HG02798 (cell line): Measurements from ENCODE around the gene DDX49.

Experiments used
- ATAC-seq: cut with Tn5 transposase; IDR thresholded peaks from one replicate; pipeline ENCODE4 v1.9.1; 2021; ENCODE audit warnings: mild to moderate bottlenecking; ENCODE audit not compliant: unreplicated experiment, poor library complexity

The DDX49 gene, protein sequence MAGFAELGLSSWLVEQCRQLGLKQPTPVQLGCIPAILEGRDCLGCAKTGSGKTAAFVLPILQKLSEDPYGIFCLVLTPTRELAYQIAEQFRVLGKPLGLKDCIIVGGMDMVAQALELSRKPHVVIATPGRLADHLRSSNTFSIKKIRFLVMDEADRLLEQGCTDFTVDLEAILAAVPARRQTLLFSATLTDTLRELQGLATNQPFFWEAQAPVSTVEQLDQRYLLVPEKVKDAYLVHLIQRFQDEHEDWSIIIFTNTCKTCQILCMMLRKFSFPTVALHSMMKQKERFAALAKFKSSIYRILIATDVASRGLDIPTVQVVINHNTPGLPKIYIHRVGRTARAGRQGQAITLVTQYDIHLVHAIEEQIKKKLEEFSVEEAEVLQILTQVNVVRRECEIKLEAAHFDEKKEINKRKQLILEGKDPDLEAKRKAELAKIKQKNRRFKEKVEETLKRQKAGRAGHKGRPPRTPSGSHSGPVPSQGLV

DNA sequence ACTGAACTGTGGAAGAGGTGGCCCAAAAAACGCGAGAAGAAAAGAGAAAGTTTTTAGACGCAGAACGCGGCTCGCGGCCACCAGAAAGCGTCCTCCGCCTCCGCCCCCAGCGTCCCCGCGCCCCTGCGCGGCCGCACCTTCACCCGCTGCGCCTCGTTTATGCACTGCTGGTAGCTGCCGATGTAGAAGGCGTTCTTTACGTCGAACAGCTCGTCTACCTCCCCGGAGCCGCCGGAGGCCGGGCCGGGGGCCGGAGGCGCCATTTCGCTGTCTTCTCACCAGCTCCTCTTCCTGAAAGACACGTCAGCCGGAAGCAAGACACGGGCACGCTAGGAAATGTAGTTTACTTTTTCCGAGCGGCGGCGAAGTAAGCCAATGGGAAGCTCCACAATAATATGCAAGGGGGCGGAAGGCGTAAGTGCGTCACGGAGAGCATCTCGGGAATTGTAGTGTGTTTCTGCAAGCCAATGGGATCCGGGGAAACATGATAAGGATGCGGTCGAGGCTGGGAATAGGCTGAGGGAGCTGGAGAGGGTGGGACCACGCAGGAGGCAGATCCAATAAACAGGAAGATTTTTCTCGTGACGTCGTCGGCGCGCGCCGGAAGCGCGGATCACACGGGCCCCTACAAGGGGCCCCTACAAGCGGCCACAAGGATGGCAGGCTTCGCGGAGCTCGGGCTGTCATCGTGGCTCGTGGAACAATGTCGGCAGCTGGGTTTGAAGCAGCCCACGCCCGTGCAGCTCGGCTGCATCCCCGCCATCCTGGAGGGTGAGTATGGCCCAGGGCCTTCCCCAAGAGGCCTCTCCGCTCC lies at the start of gene DDX49, which contains the start of gene COPE:
Gene DDX49 (plus strand): TSS at position 630 of the 814 bp plus-strand sequence. CDS start 27 bp downstream, at position 657.
Gene COPE (minus strand): TSS at position 302 of the 814 bp plus-strand sequence. CDS start 39 bp downstream, at position 263.
- peak; percentile 96 for ATAC-seq

DNA sequence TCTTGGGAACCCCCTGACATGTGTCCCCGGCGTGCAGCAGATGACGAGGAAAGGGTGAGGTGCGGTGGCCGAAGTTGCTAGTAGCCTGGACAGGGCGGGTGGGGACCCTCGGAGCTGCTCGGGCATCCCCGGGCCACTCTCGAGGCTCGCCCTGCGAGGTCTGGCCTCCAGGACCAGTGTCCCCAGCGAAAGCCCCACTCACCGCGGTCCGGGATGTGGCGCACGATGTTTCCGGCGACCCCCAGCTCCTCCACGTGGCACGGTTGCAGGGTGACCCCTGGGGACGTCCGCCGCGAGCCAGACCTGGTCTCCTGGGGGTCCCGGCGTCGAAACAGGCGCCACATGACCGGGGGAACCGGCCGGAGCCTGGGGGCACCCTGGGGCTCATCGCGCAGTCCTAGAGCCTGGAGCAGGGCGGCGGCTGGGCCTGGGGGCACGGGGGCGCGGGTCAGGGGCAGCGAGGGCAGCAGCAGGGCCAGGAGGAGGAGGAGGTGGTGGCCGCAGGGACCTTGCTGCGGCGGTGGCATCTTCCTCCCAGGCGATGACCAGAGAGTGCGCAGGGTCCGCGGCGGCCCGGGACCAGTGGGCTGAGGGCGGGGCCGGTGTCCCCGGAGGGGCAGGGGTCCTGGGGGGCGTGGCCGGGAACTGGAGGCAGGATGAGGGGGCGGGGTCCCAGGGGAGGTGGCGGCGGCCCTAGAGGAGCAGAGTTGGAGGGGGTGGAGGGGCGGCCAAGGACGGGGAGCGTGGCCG lies 49.6 kb upstream of the DDX49 start:
- no peak for ATAC-seq

DNA sequence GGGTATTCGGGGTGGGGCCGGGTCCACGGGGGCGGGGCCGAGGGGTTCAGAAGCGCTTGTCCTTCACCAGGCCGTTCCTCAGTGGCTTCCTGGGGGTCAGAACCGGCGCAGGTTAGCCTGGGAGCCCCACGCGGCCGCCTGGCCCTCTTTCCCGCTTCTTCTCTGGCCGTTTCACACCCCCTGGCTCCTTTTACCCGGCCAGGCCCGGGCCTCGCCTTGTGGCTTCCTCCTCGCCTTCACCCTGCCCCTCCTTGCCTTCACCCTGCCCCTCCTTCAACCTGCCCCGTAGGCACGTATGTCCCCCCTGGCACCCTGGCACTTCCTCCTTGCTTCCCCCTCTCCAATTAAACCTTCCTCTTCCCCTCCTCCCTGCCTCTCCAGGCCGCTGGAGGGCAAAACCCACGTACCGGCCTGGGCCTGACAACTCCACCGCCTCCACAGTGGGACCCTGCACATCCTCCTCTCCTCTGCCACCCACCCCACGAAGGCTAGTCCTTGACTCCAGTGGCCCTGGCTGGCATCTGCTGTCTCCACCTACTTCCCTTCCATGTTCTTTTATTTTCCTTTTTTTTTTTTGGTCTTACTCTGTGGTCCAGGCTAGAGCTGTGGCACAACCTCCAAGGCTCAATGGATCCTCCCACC lies 48.9 kb upstream of the DDX49 start:
- ATAC-seq = no peak

DNA sequence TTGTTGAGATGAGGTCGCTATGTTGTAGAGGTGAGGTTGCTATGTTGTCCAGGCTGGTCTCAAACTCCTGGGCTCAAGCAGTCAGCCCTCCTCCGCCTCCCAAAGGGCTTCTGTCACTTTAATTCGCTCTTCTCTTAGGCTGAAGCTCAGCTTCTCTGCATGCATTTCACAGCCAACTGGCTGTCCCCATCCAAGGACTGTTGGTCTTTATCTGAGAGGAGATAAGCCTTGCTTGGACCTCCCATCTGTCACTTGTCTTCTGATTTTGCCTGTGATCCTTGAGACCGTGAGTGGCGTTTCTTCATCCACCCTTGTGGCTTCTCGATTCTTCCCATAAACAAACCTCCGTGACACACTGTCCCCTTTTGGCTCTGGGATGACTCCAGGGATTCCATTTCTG lies 48.0 kb upstream of the DDX49 start:
- ATAC-seq = no peak

DNA sequence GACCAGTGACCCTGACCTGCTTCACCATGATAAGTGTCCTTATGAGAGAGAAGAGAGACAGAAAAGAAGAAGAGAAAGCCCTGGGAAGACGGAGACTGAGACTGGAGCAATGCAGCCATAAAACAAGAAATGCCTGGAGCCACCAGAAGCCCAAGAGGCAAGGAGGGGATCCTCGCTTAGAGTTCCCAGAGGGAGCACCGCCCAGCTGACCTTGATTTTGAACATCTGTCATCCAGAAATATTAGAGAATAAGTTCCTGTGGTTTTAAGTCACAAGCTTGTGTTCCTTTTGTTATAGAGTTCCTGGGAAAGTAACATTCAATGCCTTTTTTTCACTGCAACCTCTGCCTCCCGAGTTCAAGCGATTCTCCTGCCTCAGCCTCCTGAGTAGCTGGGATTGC lies 43.8 kb upstream of the DDX49 start:
- ATAC-seq = no peak

DNA sequence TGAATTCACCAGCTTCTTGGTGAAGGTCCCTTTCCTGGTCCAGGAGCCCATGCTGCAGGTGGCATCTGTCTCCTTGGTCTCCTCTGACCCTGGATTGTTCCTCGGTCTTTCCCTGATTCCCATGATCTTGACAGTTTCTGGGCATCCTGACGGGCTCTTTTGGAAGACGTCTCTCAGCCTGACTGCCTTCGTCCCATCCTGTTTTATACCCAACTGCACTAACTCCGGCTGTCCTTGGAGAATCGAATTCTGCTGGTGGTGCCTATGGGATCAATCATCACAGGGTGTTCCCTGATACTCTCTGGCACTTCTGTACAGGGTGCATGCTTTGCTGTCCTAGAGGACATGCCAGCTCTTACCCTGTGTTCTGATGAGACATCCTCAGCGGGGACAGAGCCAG lies 42.6 kb upstream of the DDX49 start:
- ATAC-seq = no peak

DNA sequence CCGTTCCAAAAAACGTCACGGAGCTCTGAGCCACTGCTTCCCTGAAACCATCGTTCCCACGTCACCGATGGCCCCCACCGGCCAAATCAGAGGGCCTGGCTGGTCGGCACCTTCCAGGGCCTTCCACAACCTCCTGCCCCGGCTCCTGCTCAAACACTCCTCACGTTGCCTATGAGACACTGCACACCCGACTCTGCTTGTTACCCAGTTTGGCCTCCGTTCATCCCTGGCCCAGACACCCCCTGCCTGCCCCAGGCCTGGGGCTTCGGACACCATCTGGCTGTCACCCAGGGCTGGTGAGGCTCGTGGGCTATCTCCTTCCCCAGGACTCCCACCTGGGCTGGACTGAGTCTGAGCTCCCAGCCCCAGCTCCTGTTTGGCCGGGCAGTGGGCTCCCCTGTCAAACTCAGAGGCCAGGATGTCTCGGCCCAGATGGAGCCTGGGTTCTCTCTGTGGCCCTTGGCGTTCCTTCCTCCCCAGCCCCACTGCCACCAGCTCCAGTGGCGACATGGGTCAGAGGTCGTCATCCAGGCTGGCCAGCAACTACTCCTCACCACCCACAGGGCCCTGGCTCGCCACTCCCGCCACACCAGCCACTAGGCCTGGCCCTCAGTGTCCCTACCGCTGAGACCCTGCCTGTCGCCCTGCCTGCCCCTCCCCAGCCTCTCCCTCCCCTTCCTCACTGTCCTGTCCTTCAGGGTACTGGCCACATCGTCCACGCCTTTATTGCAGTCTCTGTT lies 41.3 kb upstream of the DDX49 start:
- no peak for ATAC-seq

DNA sequence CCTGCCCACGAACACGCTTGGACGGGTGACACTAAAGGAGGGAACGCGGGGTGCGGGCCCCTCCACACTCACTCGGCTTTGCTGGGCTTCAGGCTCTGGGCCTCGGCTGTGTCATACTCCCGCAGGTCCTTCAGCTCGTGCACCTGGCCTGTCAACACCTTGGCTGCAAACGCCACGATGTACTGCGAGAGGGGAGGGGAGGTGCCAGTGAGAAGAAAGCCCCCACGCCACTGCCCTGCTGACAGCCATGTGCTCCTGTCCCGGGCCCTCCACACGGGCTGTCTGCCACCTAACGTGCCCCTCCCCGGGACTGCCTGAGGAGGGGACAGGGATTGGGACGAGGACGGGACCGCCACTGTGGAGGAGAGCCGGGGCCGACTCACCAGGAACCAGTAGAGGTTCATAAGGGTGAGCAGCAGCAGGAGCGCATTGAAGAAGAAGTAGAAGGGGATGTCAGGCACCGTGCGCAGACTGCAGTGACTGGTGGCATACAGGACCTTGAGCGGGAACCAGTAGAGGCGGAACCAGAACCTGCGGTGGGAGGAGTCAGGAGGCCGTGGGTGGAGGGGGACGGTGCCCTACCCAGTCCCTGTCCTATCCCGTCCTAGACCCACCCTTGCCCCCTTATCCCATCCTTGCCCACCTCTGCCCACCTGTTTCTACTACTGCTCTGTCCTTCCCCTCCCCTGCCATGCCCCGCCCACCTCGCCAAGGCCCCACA lies 40.5 kb upstream of the DDX49 start:
- ATAC-seq = no peak

DNA sequence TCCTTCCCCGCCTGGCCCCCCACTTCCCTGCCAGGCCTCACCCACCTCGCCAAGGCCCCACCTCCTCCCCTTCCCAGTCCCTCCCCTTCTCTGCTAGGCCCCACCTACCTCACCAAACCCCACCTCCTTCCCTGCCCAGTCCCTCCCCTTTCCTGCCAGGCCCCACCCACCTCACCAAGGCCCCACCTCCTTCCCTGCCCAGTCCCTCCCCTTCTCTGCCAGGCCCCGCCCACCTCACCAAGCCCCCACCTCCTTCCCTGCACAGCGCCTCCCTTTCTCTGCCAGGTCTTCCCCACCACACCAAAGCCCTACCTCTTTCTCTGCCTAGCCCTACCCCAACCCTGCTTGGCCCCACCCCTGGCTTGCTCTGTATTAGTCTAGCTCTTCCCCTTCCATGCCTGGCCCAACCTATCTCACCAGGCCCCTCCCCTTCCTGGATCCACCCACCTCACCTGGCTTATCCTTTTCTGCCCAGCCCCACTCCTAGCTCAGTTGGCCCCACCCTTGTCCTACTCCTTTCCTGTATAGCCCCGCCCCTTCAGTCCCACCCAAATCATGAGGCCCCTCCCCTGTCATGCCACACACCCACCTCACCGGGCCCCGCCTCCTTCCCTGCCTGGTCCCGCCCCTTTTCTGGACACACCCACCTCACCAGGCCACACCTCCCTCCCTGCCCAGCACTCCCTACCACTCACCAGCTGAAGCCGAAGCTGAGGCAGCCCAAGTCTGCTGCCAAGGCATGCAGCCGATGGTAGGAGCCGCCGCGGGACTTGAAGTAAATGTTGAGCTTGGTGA lies 39.7 kb upstream of the DDX49 start:
- ATAC-seq = no peak

DNA sequence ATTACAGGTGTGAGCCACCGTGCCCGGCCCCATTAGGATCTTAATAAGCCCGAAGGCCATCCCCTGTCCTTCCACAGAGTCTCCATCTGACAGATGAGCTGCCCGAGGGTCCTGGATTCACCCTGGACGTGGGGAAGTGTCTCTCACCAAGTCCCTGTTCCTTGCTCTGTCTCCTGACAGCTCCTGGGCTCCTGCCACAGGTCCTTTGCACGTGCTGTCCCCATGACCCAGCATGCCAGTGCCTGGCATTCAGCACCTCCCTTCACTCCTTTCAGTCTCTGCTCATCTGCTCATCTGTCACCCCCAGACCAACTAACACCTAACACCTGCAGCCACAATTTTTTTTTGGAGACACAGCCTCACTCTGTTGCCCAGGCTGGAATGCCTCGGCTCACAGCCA lies 38.0 kb upstream of the DDX49 start:
- ATAC-seq = no peak

DNA sequence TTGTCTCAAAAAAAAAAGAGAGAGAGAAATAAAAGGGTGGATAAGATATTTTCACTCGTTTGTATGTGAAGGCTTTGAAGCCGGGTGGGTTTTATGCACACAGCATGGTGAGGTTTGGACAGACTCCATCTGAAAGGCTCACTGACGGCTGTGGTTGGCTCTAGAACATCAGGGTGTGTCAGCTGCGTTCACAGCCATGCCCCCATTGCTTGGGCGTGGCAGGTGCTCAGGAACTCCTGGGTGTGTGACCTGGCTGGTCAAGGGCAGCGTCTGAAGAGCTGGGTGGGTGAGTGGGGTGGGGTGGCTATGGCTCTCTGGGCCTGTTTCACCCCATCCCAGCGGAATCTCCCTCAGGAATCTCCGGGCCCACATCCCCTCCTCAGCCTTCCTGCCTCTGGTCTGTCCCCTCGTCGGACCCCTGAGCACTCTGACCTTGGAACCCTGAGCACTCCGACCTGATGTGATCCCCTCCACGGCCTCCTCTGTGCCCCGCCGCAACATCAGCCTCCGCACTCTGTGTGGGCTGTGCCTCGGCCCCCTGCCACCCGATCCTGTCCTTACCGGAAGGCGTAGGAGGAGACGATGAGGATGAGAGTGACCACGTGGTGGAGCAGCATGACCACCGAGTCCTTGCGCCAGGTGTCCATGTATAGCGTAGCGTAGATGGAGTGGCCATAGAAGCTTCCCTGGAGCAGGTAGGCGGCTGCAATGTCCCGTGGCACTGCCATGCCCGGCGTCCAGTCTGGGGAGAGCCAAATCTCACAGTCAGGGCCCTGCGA lies 35.8 kb upstream of the DDX49 start:
- ATAC-seq = no peak

DNA sequence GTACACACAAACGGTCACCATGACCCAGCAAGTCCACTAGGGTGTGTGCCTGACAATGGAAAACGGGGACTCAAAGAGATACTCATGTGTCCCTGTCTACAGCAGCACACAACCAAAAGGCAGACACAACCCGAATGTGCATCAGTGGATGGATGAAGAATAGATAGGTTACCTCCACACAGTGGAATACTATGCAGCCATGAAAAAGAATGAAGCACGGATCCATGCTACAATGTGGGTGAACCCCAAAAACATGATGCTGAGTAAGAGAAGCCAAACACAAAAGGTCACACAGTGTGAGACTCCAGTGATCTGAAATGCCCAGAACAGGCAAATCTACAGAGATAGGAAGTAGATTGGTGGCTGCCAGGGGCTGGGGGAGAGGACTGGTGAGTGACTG lies 32.5 kb upstream of the DDX49 start:
- no peak for ATAC-seq

DNA sequence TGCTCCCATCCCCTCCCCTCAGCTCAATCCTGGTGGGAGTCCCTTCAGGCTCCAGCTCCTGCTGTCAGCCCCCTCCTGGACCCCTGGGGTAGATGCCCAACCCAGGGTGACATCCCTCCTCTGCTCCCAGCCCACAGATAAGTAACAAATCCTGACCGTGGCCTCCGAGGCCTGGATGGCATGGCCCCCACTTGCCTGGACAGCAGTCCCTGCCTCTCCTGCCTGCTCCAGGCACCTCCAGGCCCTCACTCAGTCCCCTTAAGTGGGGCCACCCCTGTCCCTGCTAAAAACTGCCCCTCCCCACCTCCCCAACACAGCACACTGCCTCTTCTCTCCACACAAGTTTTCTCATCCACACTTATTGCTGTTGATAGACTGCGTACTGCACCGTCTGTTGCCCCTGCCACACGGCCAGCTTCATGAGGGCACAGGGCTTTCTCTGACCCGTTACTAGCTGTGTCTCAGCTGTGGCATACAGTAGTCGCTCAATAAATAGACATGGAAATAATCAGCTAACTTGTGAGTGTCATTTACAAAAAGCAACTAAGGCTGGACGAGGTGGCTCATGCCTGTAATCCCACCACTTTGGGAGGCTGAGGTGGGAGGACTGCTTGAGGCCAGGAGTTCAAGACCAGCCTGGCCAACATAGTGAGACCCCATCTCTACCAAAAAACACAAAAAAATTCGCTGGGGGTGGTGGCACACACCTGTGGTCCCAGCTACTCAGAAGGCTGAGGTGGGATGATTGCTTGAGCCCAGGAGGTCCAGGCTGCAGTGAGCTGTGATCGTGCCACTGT lies 29.4 kb upstream of the DDX49 start:
- no peak for ATAC-seq

DNA sequence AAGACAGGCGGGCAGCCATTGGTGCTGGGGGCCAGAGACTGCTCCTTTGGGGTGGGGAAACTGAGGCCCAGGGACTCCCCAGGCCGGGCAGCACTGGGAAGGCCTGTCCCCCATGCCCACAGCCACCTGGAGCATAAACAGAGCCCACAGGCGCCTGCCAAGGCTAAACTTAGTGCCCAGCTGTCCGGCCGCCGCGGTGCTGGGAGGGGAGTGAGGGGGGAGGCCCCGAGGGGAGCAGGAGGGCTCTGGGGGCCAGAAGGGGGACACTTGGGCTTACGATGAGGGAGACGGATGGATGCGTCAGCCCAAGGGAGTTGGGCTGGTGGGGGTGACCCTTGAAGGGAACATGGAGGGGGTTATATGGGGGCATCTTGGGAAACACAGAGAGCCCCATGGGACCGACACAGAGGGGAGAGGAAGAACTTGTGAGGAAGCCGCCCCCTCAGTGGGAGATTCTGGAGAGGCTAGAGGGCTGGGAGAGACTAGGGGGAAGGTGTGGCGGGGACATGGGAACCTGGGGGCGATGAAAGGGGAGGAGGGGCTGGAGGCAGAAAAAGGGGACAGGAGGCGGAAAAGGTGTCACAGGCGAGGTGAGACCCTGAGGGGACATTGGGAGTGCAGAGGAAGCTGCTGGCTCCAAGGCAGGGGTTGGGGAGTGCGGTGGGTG lies 25.8 kb upstream of the DDX49 start:
- ATAC-seq = no peak

DNA sequence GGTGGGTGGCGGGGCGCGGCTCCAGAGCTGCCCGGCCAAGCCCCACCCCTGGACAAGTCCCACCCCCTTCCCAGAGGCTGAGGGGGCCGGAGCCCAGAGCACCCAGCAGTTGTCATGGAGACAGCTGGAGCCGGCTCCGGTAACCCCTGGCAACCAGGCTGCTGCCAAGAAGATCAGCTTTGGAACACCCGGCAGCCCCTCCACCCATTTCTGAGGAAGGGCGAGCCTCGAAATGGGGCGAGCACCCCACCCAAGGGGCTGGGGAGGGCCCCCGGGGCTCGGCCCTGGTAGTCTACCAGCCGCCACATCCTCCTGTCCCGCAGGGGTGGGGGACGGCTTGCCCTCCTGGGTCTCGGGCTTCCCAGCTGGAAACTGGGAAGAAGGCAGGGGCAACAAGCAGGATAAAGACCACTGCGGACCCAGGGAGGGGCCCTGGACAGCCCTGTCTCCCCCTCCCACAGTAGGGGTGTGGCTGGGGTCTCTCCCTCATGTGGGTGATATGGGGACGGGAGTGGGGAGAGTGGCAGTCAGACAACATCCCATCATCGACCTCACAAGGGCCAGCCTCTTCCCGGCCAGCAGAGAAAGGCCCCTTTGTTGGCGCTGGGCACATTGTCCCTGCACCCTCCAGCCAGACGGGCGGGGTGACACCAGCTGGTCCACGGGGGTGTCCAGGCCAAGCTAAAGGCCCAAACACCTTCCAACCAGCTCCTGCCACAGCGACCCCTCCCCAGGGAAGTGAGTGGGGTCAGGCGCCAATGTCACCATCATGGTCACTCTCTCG lies 25.1 kb upstream of the DDX49 start:
- ATAC-seq = no peak
